Activated T-cell treated with anti-CD3 and anti-CD28 coated beads, Interleukin-2, amount 50 U/mL, for 4 hours (primary cell): ENCODE results near the gene UCK2. TPM values are rescaled to one million over a fixed set of nuclear protein-coding genes. Genes with fewer than 3 reads are reported as not detected.
A peak's percentile ranks its signal among the peaks of the same experiment; 100 is the strongest.

Source experiments
- ATAC-seq, 2 donors: fragments of 200-7000 bp; cut with Tn5 transposase; one replicate each; pipeline ENCODE4 v1.10.0; 2021
- DNase-seq: peaks from one replicate; pipeline ENCODE4 v3.0.0-alpha.2; 2020
- H3K27me3 Mint-ChIP-seq: one replicate; pipeline ENCODE4 v1.8.0; 2021; ENCODE audit warnings: low read depth, mixed read lengths
- H3K36me3 Mint-ChIP-seq: one replicate; pipeline ENCODE4 v1.8.0; 2022; ENCODE audit warnings: mixed read lengths; ENCODE audit not compliant: insufficient read depth
- H3K4me1 Mint-ChIP-seq: one replicate; pipeline ENCODE4 v1.8.0; 2021; ENCODE audit warnings: low read depth, mixed read lengths
- H3K4me3 Mint-ChIP-seq: one replicate; pipeline ENCODE4 v1.8.0; 2021; ENCODE audit warnings: mild to moderate bottlenecking, moderate library complexity, mixed read lengths
- H3K9me3 Mint-ChIP-seq: one replicate; pipeline ENCODE4 v1.8.0; 2021; ENCODE audit warnings: mixed read lengths
- total RNA-seq, 3 donors: library from RNA; stranded (reverse); gene quantifications; one replicate each; pipeline ENCODE4 v1.2.1, GENCODE V29; 2021

The UCK2 gene
- total RNA-seq, 3 donors from 2014 or later = 106 to 128 (median 122) TPM

DNA sequence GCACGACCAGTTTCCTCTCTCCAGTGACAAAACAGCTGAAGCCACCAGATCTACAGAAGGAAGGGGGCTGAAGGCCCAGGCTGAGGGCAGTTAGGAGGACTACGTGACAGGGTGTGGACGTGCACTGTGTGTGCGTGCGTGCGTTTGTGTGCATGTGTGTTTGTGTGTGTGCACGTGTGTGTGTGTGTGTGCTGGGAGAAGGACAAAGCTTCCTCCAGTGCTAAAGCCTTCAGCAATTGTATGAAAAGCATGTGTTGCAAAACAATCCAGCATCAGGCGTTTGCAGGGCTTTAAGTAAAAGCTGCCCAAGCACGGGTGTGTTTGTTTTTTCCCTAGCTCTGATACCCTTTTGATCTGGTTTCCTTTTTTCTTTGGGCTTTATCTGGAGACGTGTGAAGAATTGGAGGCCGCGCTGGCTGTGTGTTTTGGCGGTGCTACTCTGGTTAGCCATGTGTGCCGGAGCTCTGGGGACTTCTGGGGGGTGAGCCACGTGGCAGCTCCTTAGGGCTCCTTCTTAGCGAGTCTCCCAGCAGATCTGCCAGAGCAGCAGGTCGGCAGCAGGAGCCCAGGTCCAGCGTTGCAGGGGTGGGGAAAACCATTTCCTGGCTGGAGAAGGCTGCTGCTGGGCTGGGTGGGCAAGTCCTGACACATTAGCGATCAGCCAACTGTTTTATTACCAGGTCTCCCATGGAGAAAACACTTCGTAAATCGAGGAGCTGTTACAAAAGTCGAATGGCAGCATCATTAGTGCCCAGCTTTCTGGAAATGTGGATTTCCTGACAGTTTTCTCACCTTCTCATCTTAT is 73.4 kb downstream of the UCK2 start:
- ATAC-seq = no peak
- no peaks in the 10 kb centered on the region for H3K27me3 Mint-ChIP-seq

DNA sequence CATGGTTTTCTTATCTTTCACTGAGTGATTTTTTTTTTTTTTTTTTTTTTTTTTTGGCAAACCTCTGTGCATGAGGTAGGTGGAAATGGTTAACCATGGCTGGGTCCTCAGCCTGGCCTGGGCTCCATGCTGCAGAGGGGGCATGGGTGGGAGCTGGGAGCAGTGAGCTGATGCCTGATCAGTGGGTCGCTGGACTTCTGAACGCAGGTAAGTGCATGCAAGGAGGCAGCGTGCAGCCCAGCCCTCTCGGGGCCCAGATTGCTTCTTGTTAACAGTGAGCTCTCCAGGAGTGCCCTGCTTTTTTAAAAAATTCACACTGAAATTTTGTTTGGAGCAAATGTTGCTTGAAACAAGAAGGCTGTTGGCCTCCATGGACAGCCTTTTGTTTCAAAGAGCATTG is 75.2 kb downstream of the UCK2 start:
- Mint-ChIP-seq H3K4me1 (no peaks in the 10 kb centered on the region), H3K9me3 (no peaks in the 10 kb centered on the region), H3K4me3 (no peak overlapping the region), H3K36me3 (peaks cover 21% of the 10 kb centered on the region), H3K27me3 (no peaks in the 10 kb centered on the region)
- no peak for ATAC-seq
- DNase-seq = no peak

More for the DNA sequence above, 73.4 kb downstream of the UCK2 start:
- no peaks in the 10 kb centered on the region for H3K9me3 Mint-ChIP-seq
- peaks cover 2% of the 10 kb centered on the region for H3K4me1 Mint-ChIP-seq
- DNase-seq = no peak
- peaks cover 13% of the 10 kb centered on the region for H3K36me3 Mint-ChIP-seq
- H3K4me3 Mint-ChIP-seq = no peak overlapping the region

DNA sequence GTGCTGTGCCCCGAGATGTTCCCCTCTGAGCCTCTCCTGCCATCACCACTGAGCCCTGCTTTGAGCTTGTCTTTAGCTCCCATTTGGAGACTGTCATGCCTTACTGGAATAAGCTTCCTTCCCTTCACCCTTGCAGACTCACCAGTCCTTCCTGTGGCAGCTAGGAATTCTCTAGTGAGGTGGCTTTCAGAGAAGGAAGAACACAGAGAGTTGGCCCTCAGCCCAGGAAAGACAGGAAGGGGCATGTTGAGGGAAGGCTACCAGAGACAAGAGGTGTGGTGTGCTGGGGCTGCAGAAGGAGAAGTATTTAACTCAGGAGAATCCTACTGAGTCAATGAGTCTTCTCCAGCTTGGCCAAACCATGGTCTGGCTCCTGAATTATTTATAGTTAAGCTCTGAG is 76.3 kb downstream of the UCK2 start:
- H3K4me3 Mint-ChIP-seq = no peak overlapping the region
- no peaks in the 10 kb centered on the region for H3K4me1 Mint-ChIP-seq
- peaks cover 26% of the 10 kb centered on the region for H3K36me3 Mint-ChIP-seq

DNA sequence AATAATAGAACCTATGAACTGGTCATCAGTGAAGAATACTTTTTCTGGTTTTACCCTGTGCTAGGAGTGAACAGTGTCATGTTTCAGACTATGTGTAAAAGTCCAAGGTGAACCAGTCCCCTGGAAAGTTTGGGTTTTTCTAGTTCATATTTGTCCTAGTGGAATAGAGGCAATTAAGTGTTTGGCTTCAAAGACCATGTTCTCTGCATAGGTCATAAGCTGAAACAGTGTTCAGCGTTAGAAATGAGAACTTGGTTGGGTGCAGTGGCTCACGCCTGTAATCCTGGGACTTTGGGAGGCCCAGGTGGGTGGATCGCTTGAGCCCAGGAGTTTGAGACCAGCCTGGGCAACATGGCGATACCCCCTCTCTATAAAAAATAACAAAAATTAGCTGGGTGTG is 77.5 kb downstream of the UCK2 start:
- DNase-seq (no peak), ATAC-seq (no peak)
- H3K27me3 Mint-ChIP-seq = no peaks in the 10 kb centered on the region
- H3K4me3 Mint-ChIP-seq = no peak overlapping the region
- peaks cover 27% of the 10 kb centered on the region for H3K36me3 Mint-ChIP-seq
- H3K4me1 Mint-ChIP-seq = no peaks in the 10 kb centered on the region
- no peaks in the 10 kb centered on the region for H3K9me3 Mint-ChIP-seq

More for the DNA sequence above, 76.3 kb downstream of the UCK2 start:
- ATAC-seq = no peak
- Mint-ChIP-seq H3K27me3 (no peaks in the 10 kb centered on the region), H3K9me3 (no peaks in the 10 kb centered on the region)
- DNase-seq = no peak

DNA sequence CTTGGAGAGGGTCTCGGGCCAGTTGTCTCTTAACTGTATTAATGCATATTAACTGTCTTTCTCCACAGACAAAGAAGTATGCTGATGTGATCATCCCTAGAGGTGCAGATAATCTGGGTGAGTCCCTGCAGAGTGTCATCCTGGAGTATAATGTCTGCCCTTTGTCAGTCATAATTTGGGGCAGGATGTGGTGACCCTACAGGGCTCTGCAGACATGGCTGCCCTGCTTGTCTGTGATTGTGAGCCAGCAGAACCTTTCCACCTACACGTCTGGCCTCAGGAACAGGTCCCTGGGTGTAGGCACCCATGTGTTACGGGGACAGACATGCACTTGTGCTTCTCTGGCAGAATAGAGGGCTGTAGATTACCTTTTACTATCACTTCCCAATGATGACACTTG is 78.4 kb downstream of the UCK2 start:
- no peak for ATAC-seq
- H3K9me3 Mint-ChIP-seq = no peaks in the 10 kb centered on the region
- no peaks in the 10 kb centered on the region for H3K4me1 Mint-ChIP-seq
- H3K27me3 Mint-ChIP-seq = no peaks in the 10 kb centered on the region
- peaks cover 25% of the 10 kb centered on the region for H3K36me3 Mint-ChIP-seq
- no peak overlapping the region for H3K4me3 Mint-ChIP-seq
- no peak for DNase-seq

DNA sequence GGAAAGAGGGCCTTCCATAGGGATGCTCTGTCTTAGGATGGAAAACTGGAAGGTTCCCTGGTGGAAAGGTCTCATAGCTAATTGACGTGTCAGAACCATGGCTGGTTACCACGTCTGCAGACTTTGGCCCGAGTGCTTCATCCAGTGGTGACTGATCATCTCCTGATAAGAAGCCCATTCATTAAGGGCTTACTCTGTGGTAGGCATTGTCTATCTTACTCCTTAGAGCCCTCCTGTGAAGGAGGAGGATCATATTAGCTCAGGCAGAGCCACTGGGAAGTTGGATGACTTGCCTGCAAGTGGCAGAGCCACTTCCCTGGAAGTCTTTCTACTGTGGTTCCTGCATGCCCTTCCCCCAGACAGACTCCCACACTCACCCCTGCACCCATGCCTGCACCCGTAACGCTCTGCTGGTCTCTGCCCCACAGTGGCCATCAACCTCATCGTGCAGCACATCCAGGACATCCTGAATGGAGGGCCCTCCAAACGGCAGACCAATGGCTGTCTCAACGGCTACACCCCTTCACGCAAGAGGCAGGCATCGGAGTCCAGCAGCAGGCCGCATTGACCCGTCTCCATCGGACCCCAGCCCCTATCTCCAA is 79.9 kb downstream of the UCK2 start:
- Mint-ChIP-seq H3K9me3 (no peaks in the 10 kb centered on the region), H3K4me1 (no peaks in the 10 kb centered on the region), H3K36me3 (peaks cover 23% of the 10 kb centered on the region), H3K4me3 (no peak overlapping the region), H3K27me3 (no peaks in the 10 kb centered on the region)
- ATAC-seq (no peak), DNase-seq (no peak)

DNA sequence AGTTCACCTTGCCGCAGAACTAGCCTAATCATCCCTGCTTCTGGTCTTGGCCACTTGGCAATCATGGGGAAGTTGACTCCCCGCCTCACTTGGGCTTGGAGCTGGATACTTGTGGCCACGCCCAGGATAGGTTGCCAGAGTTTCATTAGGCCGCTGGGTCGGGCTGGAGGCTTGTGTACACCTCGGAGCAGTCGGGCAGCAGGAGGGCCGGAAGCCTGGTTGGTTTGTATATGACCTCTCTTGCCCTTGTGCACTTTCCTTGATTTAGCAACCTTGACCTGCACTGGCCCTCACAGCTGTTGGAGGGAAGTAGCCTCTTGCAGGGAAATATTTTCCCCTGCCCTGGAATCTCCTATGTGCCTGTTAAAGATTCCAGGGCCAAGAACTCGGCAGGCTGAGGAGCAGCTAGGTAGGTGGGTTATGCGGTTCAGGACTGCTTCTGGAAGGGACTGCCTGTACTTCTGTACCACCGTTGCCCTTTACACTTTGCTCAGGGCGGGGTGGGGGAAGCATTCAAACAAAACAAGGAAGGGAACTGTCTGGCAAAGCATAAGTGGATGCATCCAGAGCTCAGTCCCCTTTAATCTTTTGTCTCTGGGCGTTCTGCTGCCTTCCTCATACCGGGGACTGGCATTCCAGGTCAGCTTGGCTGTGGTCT is 83.5 kb downstream of the UCK2 start:
- ATAC-seq (no peak), DNase-seq (no peak)
- H3K4me1 Mint-ChIP-seq = peaks cover 2% of the 10 kb centered on the region
- no peaks in the 10 kb centered on the region for H3K27me3 Mint-ChIP-seq
- peaks cover 19% of the 10 kb centered on the region for H3K36me3 Mint-ChIP-seq
- no peak overlapping the region for H3K4me3 Mint-ChIP-seq
- no peaks in the 10 kb centered on the region for H3K9me3 Mint-ChIP-seq

DNA sequence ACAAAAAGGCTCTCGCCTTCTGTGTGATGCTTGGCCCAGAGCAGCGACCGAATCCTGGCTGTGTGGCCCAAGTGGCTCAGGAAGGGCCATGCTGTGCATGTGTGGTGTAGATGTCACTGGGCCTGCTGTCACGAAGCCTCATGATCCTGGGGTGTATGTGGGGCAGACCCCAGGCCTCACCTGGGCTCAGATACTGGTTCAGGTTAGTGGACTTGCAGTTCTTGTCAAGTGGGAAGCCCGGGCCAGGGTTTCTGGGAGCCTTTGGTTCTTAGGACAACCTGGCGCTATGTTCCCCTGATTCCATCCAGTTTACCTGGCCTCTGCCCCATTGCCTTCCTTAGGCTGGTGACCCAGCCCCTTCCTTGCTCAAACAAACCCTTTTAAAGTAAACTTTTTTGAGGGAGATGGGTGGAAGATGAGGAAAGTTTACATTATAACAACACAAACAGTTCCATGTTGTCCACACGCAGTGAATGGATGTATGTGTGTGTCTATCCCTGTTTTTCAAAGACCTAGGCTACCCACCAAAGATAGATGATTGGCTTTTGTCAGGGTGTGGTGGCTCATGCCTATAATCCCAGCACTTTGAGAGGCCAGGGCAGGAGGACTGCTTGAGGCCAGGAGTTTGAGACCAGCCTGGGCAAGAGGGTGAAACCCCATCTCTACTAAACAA is 84.3 kb downstream of the UCK2 start:
- H3K36me3 Mint-ChIP-seq = peaks cover 15% of the 10 kb centered on the region
- no peaks in the 10 kb centered on the region for H3K9me3 Mint-ChIP-seq
- peaks cover 2% of the 10 kb centered on the region for H3K4me1 Mint-ChIP-seq
- no peak for DNase-seq
- no peaks in the 10 kb centered on the region for H3K27me3 Mint-ChIP-seq
- no peak for ATAC-seq
- H3K4me3 Mint-ChIP-seq = no peak overlapping the region

DNA sequence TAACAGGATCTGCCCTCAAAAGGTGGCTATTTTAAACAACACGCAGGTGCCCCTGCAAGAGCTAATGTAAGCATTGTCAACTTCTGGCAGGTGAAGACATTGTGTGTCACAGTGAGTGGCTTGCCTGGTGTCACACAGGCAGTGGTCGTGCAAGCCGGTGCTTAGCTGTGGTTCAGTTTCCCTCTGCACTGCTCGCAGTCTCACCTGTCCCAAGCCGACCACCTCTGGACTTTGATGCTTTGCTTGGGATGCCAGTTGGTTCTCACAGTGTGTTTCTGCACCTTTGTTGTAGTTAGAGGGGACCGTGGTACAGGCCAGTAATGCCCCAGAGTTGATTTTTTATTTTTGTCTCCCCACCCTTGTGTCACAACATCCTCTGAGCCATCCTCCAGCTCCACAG is 85.2 kb downstream of the UCK2 start:
- Mint-ChIP-seq H3K4me3 (no peak overlapping the region), H3K27me3 (no peaks in the 10 kb centered on the region), H3K36me3 (peaks cover 8% of the 10 kb centered on the region), H3K4me1 (peaks cover 2% of the 10 kb centered on the region), H3K9me3 (no peaks in the 10 kb centered on the region)
- DNase-seq = no peak
- ATAC-seq = no peak

DNA sequence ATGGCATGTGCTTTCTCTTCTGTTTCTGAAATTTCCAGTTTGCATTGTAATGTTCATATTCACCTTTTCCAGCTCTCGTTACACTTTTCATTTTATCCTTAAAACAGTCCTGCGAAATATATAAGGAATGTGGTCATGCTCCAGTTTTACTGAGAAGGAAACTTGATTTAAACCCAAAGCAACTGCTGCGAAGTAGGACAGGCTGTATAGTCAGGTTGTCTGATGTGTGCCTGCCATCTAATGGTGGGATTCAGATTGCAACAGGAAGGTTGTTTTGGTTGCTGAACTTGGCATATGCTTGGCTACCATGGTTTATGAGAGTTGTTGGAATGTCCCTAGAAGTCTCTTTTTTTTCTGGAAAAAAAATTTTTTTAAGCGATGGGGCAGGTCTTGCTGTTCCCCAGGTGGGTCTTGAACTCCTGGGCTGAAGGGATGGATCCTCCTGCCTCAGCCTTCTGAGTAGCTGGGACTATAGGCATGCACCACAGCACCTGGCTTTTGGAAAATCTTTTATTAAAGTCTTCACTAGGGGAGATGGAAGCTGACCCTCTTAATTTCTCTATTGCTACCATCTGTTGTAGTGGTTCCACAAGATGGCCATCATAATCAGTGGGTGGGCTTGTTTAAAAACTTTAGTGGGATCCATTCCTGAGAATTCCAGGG is 86.9 kb downstream of the UCK2 start:
- Mint-ChIP-seq H3K36me3 (no peaks in the 10 kb centered on the region), H3K4me1 (peaks cover 2% of the 10 kb centered on the region), H3K27me3 (no peaks in the 10 kb centered on the region), H3K9me3 (no peaks in the 10 kb centered on the region), H3K4me3 (no peak overlapping the region)
- peak; percentile 84 to 87 for ATAC-seq
- peak; percentile 54 for DNase-seq

DNA sequence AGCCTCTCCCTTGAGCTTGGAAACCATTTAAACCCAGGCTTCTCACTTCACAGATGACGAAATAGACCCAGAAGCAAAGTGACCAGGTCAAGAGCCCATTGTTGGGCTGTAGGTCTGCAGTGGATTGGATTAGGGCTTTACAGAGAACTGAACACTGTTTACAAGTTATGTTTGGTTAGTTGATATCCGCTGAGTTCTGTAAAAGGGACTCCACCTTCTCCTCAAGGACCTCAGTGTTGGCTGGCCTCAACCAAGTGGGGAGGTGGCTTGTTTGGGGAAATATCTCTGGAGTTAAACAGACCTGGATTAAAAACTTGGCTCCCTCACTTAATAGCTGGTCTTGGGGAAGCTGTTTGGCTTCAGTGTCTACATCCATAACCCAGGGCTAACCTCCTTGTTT is 88.1 kb downstream of the UCK2 start:
- DNase-seq (no peak), ATAC-seq (no peak)
- no peaks in the 10 kb centered on the region for H3K36me3 Mint-ChIP-seq
- no peak overlapping the region for H3K4me3 Mint-ChIP-seq
- no peaks in the 10 kb centered on the region for H3K9me3 Mint-ChIP-seq
- H3K4me1 Mint-ChIP-seq = peaks cover 2% of the 10 kb centered on the region
- no peaks in the 10 kb centered on the region for H3K27me3 Mint-ChIP-seq

DNA sequence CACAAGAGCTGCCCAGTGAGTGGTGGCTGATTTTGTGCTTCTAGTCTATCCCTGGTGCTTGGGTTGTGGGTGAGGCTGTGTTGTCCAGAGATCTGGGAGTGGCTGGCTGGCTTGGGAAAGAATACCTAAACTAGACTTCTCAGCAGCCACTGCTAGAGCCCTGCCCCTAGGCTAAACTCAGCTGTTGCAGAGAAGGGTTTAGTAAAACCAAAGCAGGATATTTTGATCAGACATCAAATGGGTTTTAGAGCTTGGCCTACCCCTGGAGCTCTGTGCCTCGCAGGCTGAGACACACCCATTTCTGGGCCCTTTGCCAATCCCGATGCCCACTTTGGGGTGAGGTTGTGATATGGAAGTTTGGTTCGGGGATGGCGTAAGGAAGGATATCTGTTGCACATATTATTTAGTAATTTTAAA is 88.5 kb downstream of the UCK2 start:
- DNase-seq = no peak
- Mint-ChIP-seq H3K4me1 (peaks cover 2% of the 10 kb centered on the region), H3K9me3 (no peaks in the 10 kb centered on the region), H3K27me3 (no peaks in the 10 kb centered on the region), H3K36me3 (no peaks in the 10 kb centered on the region), H3K4me3 (no peak overlapping the region)
- no peak for ATAC-seq

DNA sequence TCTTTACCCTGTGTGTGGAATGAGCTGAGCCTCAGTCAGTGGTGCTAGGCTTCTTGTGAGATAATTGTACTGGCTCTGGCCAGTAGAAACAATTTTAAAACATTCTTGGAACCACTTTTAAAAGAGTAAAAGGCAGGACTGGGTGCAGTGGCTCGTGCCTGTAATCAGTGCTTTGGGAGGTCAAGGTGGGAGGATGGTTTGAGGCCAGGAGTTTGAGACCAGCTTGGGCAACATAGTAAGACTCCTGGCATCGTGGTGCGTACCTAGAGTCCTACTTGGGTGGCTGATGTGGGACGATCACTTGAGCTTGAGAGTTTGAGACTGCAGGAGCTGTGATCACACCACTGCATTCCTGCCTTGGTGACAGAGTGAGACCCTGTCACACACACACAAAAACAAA is 89.8 kb downstream of the UCK2 start:
- Mint-ChIP-seq H3K36me3 (no peaks in the 10 kb centered on the region), H3K27me3 (peaks cover 4% of the 10 kb centered on the region), H3K4me1 (peaks cover 2% of the 10 kb centered on the region), H3K4me3 (no peak overlapping the region), H3K9me3 (no peaks in the 10 kb centered on the region)
- no peak for DNase-seq
- ATAC-seq = no peak

DNA sequence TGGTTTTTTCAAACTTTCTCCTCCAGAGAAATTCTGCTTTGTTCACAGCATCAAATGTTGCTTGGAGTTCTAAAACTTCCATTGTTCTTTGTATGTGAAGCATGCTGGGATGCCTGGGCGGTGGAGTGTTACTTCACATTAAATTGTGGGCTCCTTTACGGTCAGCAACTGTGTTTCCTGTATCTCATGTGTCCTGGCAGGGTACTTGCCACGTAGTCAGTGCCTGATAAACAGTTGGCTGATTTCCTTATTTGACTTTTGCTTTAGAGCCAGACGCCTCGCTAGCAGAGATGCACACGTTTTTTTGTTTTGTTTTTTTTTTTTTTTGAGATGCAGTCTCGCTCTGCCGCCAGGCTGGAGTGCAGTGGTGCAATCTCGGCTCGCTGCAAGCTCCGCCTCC is 96.7 kb downstream of the UCK2 start:
- peaks cover 19% of the 10 kb centered on the region for H3K27me3 Mint-ChIP-seq
- DNase-seq = no peak
- H3K36me3 Mint-ChIP-seq = no peaks in the 10 kb centered on the region
- no peaks in the 10 kb centered on the region for H3K9me3 Mint-ChIP-seq
- H3K4me1 Mint-ChIP-seq = peaks cover 2% of the 10 kb centered on the region
- no peak for ATAC-seq
- no peak overlapping the region for H3K4me3 Mint-ChIP-seq
